IMR-90 (cell line): Measurements from ENCODE around the gene TRAK2. TPM values are rescaled to one million over a fixed set of nuclear protein-coding genes. Genes with fewer than 3 reads are reported as not detected.

Experiments
- ATAC-seq: fragments of 200-7000 bp; cut with Tn5 transposase; 2 replicates; pipeline ENCODE4 v1.9.1; 2020; ENCODE audit warnings: low read depth, mild to moderate bottlenecking, moderate library complexity
- BruUV-seq: library from RNA; stranded (reverse); fragments of 400-500 nt; replicated peaks from 2 replicates; lab custom pipeline; 2021; lab: Mats Ljungman, UMichigan
- CTCF ChIA-PET: fragments of 300-600 bp; formaldehyde crosslinking; extraction: SDS; loops from one replicate; lab custom pipeline; 2021; ENCODE audit warnings: antibody characterized with exemption; lab: Yijun Ruan, JAX
- POLR2A ChIA-PET: fragments of 300-600 bp; sonication (Branson Sonifier 250); formaldehyde crosslinking; loops from one replicate; lab custom pipeline; 2022; ENCODE audit warnings: antibody characterized with exemption; ENCODE audit not compliant: unreplicated experiment; lab: Charles Lee
- DNase-seq: peaks from one replicate; pipeline ENCODE4 v3.0.0; 2013
- H2AFZ ChIP-seq: replicated peaks from 2 replicates; pipeline ENCODE3; 2013; ENCODE audit warnings: low read length, mild to moderate bottlenecking; ENCODE audit not compliant: poor library complexity
- H2AK5ac ChIP-seq: 2 replicates; pipeline ENCODE4 v1.6.1; 2013; ENCODE audit warnings: low read depth, low read length, inconsistent platforms
- H2AK9ac ChIP-seq: replicated peaks from 2 replicates; pipeline ENCODE3; 2013; ENCODE audit warnings: mild to moderate bottlenecking, low read depth, low read length, moderate library complexity; ENCODE audit not compliant: poor library complexity
- H2BK120ac ChIP-seq: 2 replicates; pipeline ENCODE4 v1.6.1; 2013; ENCODE audit warnings: low read depth, low read length, inconsistent platforms
- H2BK15ac ChIP-seq: 3 replicates; pipeline ENCODE4 v1.6.1; 2013; ENCODE audit warnings: low read depth, low read length, inconsistent platforms
- H2BK20ac ChIP-seq: 2 replicates; pipeline ENCODE4 v1.6.1; 2013; ENCODE audit warnings: low read depth, mild to moderate bottlenecking, inconsistent platforms, low read length, moderate library complexity
- H2BK5ac ChIP-seq: 2 replicates; pipeline ENCODE4 v1.6.1; 2013; ENCODE audit warnings: mild to moderate bottlenecking, low read depth, low read length, inconsistent platforms; ENCODE audit not compliant: poor library complexity, severe bottlenecking
- H3K14ac ChIP-seq: replicated peaks from 2 replicates; pipeline ENCODE4 v1.6.1; 2013; ENCODE audit warnings: low read depth, low read length, inconsistent platforms
- H3K18ac ChIP-seq: 2 replicates; pipeline ENCODE4 v1.6.1; 2013; ENCODE audit warnings: low read depth, low read length, control low read depth
- H3K23ac ChIP-seq: 2 replicates; pipeline ENCODE4 v1.6.1; 2013; ENCODE audit warnings: low read depth, low read length, inconsistent platforms
- H3K27ac ChIP-seq: 2 replicates; pipeline ENCODE4 v1.5.1; 2013; ENCODE audit warnings: mild to moderate bottlenecking, control low read depth, low read length; ENCODE audit not compliant: insufficient read depth
- H3K27me3 ChIP-seq: 2 replicates; pipeline ENCODE4 v1.6.1; 2013; ENCODE audit warnings: low read length; ENCODE audit not compliant: control insufficient read depth, insufficient read depth
- H3K36me3 ChIP-seq: 2 replicates; pipeline ENCODE4 v1.6.1; 2013; ENCODE audit warnings: low read length, mixed read lengths; ENCODE audit not compliant: control insufficient read depth, insufficient read depth
- H3K4ac ChIP-seq: 2 replicates; pipeline ENCODE4 v1.6.1; 2013; ENCODE audit warnings: low read depth, low read length, inconsistent platforms
- H3K4me1 ChIP-seq: 2 replicates; pipeline ENCODE4 v1.6.1; 2013; ENCODE audit warnings: low read length, mixed read lengths; ENCODE audit not compliant: control insufficient read depth, insufficient read depth
- H3K4me2 ChIP-seq: 2 replicates; pipeline ENCODE4 v1.6.1; 2013; ENCODE audit warnings: low read depth, mild to moderate bottlenecking, control low read depth, low read length, moderate library complexity
- H3K4me3 ChIP-seq: 2 replicates; pipeline ENCODE4 v1.5.1; 2013; ENCODE audit warnings: low read depth, mild to moderate bottlenecking, control low read depth, low read length, moderate library complexity; ENCODE audit not compliant: insufficient read depth
- H3K56ac ChIP-seq: 2 replicates; pipeline ENCODE4 v1.6.1; 2013; ENCODE audit warnings: low read length, inconsistent platforms; ENCODE audit not compliant: insufficient read depth; ENCODE audit errors: extremely low read depth
- H3K79me1 ChIP-seq, 2 experiments: 2 replicates each; pipeline ENCODE4 v1.6.1; 2013; ENCODE audit warnings: low read length in 2 of 2, inconsistent platforms in 1 of 2, low read depth in 1 of 2
- H3K9ac ChIP-seq: 2 replicates; pipeline ENCODE4 v1.6.1; 2013; ENCODE audit warnings: low read depth, low read length, control low read depth
- H3K9me1 ChIP-seq: 2 replicates; pipeline ENCODE4 v1.6.1; 2013; ENCODE audit warnings: low read length, inconsistent platforms; ENCODE audit not compliant: insufficient read depth
- H3K9me3 ChIP-seq: 2 replicates; pipeline ENCODE4 v1.6.1; 2013; ENCODE audit warnings: low read length; ENCODE audit not compliant: control insufficient read depth, insufficient read depth
- H4K20me1 ChIP-seq: 2 replicates; pipeline ENCODE4 v1.6.1; 2013; ENCODE audit warnings: low read length, inconsistent platforms; ENCODE audit not compliant: insufficient read depth
- H4K5ac ChIP-seq: 2 replicates; pipeline ENCODE4 v1.6.1; 2013; ENCODE audit warnings: mild to moderate bottlenecking, low read depth, low read length, control low read depth
- H4K8ac ChIP-seq, 2 experiments: 2 replicates each; pipeline ENCODE4 v1.6.1; 2013; ENCODE audit warnings: low read depth in 2 of 2, low read length in 2 of 2, control low read depth in 1 of 2, inconsistent platforms in 1 of 2
- H4K91ac ChIP-seq: 2 replicates; pipeline ENCODE4 v1.6.1; 2013; ENCODE audit warnings: low read depth, low read length, inconsistent platforms; ENCODE audit not compliant: insufficient read depth
- BHLHE40 ChIP-seq: fragments of 150-350 bp; IDR thresholded peaks from 2 replicates; pipeline ENCODE4 v1.6.1; 2016; ENCODE audit warnings: mild to moderate bottlenecking, low read depth, low read length
- CEBPB ChIP-seq: IDR thresholded peaks from 2 replicates; pipeline ENCODE4 v1.6.1; 2012; ENCODE audit warnings: low read depth, low read length, improper control_type of control experiment
- CHD1 ChIP-seq: IDR thresholded peaks from 2 replicates; pipeline ENCODE4 v1.6.1; 2012; ENCODE audit warnings: low read depth, low read length, improper control_type of control experiment
- FOS ChIP-seq: fragments of 150-350 bp; IDR thresholded peaks from 2 replicates; pipeline ENCODE4 v1.6.1; 2016; ENCODE audit warnings: low read depth, low read length
- MAFK ChIP-seq: IDR thresholded peaks from 2 replicates; pipeline ENCODE4 v1.6.1; 2012; ENCODE audit warnings: low read depth, low read length, improper control_type of control experiment
- MAZ ChIP-seq: IDR thresholded peaks from 2 replicates; pipeline ENCODE4 v1.6.1; 2012; ENCODE audit warnings: low read depth, mild to moderate bottlenecking, low read length, improper control_type of control experiment, moderate library complexity, borderline replicate concordance
- MXI1 ChIP-seq: IDR thresholded peaks from 2 replicates; pipeline ENCODE4 v1.6.1; 2012; ENCODE audit warnings: low read depth, mild to moderate bottlenecking, low read length, moderate library complexity, borderline replicate concordance
- NFE2L2 ChIP-seq: fragments of 150-350 bp; IDR thresholded peaks from 2 replicates; pipeline ENCODE4 v1.6.1; 2016; ENCODE audit warnings: low read depth, mild to moderate bottlenecking, low read length
- POLR2A ChIP-seq: IDR thresholded peaks from 2 replicates; pipeline ENCODE4 v1.6.1; 2012; ENCODE audit warnings: mild to moderate bottlenecking, low read depth, low read length
- RAD21 ChIP-seq: IDR thresholded peaks from 2 replicates; pipeline ENCODE4 v1.6.1; 2012; ENCODE audit warnings: low read length, improper control_type of control experiment
- RCOR1 ChIP-seq: IDR thresholded peaks from 2 replicates; pipeline ENCODE4 v1.6.1; 2012; ENCODE audit warnings: mild to moderate bottlenecking, low read length, improper control_type of control experiment; ENCODE audit not compliant: insufficient replicate concordance
- SMC3 ChIP-seq: fragments of 150-350 bp; IDR thresholded peaks from 2 replicates; pipeline ENCODE4 v1.6.1; 2016; ENCODE audit warnings: low read depth, mild to moderate bottlenecking, antibody characterized with exemption, low read length, moderate library complexity
- WGBS, 2 experiments: methylation state at CpG; one replicate each; pipeline versions ENCODE4 v1.1.5 to v1.1.7; 2013; ENCODE audit warnings: missing lambda C conversion rate in 2 of 2; ENCODE audit not compliant: insufficient read length in 1 of 2; ENCODE audit errors: extremely low coverage in 2 of 2; 5-methylcytosine and 5-hydroxymethylcytosine counted together
- dilution Hi-C: fragments of 300-500 bp; cut with HindIII; formaldehyde crosslinking; loops from one replicate; pipeline ENCODE4 v1.14.3; 2018; ENCODE audit warnings: low sequenced_read_pairs; ENCODE audit not compliant: unreplicated experiment
- in situ Hi-C: fragments of 300-500 bp; cut with MboI; formaldehyde crosslinking; loops from 3 replicates; pipeline ENCODE4 v1.14.3; 2019; ENCODE audit warnings: low sequenced_read_pairs, inconsistent platforms, mixed read lengths
- intact Hi-C: fragments of 100-400 bp; cut with micrococcal nuclease; formaldehyde crosslinking; loops from 2 replicates; pipeline ENCODE4 v1.10.0; 2022
- polyA plus RNA-seq, 3 experiments: library from polyadenylated mRNA; depleted of rRNA; stranded (reverse); fragments of >200 nt; gene quantifications; 2 replicates each; pipeline ENCODE4 v1.2.3, GENCODE V29; 2012; ENCODE audit warnings: low replicate concordance in 1 of 3
- total RNA-seq: library from RNA; depleted of rRNA; stranded (reverse); fragments of >200 nt; gene quantifications from 2 replicates; pipeline ENCODE4 v1.2.3, GENCODE V29; 2012
- TF ChIP-seq, protein P1 (sequence below): fragments of 150-350 bp; IDR thresholded peaks from 2 replicates; pipeline ENCODE4 v1.6.1; 2016; ENCODE audit warnings: low read depth, mild to moderate bottlenecking, low read length, moderate library complexity, borderline replicate concordance
- TF ChIP-seq, protein P2 (sequence below): fragments of 150-350 bp; IDR thresholded peaks from 2 replicates; pipeline ENCODE4 v1.6.1; 2017; ENCODE audit warnings: mild to moderate bottlenecking, antibody characterized with exemption, low read length, low read depth
- TF ChIP-seq, protein P3 (sequence below): conservative IDR thresholded peaks from 2 replicates; pipeline ENCODE4 v1.5.1; 2012; ENCODE audit warnings: mild to moderate bottlenecking, low read depth, low read length, improper control_type of control experiment

The TRAK2 gene
- total and polyA plus RNA-seq, 2 of the 4 experiments (the other 2 are of a cell fraction): 13.1 to 65.4 TPM

DNA sequence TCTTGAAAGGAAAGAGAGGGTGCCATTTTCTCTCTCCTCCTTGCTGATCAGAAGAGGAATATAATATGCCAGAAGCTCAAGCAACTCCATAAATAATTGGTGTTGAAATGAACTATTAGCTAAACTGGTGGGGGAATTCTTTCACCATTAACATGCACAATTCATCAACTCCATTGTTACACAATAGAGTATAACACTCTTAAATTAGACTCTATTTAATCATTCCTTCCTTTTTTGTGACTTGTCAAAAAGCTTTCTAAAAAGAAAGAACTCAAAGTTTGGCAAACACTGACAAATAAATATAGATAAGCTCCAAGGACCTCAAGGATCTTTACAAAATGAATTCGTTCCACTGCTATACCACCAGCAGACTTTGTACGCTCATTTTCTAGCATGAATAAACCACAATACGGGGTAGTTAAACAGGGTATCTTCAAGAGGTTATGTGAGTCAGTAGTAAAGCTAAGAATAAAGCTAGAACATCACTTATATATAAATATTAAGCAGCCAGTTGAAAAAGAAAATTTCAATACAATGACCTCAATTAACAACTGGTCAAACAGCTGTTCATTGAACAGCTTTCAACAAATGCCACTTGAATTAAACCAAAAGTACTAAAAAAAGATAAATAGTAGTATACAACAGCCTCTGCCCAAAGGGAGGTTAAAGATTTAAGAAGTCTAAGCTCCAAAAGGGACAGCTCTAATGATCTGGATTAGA is 6.4 kb downstream of the TRAK2 start:
- Histone ChIP-seq H3K4ac (no peak overlapping the region), H3K18ac (no peak overlapping the region), H3K36me3 (no peaks in the 10 kb centered on the region), H2AK9ac (no peak overlapping the region), H3K4me3 (no peak overlapping the region), H2BK120ac (no peak overlapping the region), H3K27me3 (no peaks in the 10 kb centered on the region), H3K9me1 (no peaks in the 10 kb centered on the region), H3K56ac (no peak overlapping the region), H4K91ac (no peak overlapping the region), H2BK5ac (no peak overlapping the region), H3K14ac (no peak overlapping the region), H3K4me2 (no peak overlapping the region), H3K9ac (no peak overlapping the region), H2BK20ac (no peak overlapping the region), H2AK5ac (no peak overlapping the region), H2BK15ac (no peak overlapping the region), H3K79me1 (peaks cover 29 to 57% of the 10 kb centered on the region in 2 experiments), H2AFZ (no peak overlapping the region), H3K4me1 (no peaks in the 10 kb centered on the region), H3K9me3 (no peaks in the 10 kb centered on the region), H3K23ac (no peak overlapping the region), H4K8ac (no peak overlapping the region), H3K27ac (no peak overlapping the region), H4K5ac (no peak overlapping the region), H4K20me1 (peaks cover 7% of the 10 kb centered on the region)
- dilution Hi-C loops: no loop called here
- no TSS peak for BruUV-seq
- POLR2A ChIA-PET: interaction anchor here (0.6 kb wide), 1 partner anchor 206 kb away, joined by 4 read pairs; no protein-coding TSS in a partner anchor
- in situ Hi-C loops: no loop called here
- no peak for DNase-seq
- CTCF ChIA-PET: no interaction called here
- no CpG with 5 or more reads among the region's 3 CpGs for WGBS, 2 experiments
- intact Hi-C loops: no loop called here
- ATAC-seq: no peak
- TF ChIP-seq, protein P1, sequence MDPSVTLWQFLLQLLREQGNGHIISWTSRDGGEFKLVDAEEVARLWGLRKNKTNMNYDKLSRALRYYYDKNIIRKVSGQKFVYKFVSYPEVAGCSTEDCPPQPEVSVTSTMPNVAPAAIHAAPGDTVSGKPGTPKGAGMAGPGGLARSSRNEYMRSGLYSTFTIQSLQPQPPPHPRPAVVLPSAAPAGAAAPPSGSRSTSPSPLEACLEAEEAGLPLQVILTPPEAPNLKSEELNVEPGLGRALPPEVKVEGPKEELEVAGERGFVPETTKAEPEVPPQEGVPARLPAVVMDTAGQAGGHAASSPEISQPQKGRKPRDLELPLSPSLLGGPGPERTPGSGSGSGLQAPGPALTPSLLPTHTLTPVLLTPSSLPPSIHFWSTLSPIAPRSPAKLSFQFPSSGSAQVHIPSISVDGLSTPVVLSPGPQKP: no peak
- no peak for TF ChIP-seq FOS
- TF ChIP-seq BHLHE40: no peak
- TF ChIP-seq MAFK: no peak
- no peak for TF ChIP-seq CHD1
- no peak for TF ChIP-seq RCOR1
- no peak for TF ChIP-seq CEBPB
- TF ChIP-seq POLR2A: no peak
- no peak for TF ChIP-seq RAD21
- TF ChIP-seq, protein P2, sequence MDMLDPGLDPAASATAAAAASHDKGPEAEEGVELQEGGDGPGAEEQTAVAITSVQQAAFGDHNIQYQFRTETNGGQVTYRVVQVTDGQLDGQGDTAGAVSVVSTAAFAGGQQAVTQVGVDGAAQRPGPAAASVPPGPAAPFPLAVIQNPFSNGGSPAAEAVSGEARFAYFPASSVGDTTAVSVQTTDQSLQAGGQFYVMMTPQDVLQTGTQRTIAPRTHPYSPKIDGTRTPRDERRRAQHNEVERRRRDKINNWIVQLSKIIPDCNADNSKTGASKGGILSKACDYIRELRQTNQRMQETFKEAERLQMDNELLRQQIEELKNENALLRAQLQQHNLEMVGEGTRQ: no peak
- TF ChIP-seq, protein P3, sequence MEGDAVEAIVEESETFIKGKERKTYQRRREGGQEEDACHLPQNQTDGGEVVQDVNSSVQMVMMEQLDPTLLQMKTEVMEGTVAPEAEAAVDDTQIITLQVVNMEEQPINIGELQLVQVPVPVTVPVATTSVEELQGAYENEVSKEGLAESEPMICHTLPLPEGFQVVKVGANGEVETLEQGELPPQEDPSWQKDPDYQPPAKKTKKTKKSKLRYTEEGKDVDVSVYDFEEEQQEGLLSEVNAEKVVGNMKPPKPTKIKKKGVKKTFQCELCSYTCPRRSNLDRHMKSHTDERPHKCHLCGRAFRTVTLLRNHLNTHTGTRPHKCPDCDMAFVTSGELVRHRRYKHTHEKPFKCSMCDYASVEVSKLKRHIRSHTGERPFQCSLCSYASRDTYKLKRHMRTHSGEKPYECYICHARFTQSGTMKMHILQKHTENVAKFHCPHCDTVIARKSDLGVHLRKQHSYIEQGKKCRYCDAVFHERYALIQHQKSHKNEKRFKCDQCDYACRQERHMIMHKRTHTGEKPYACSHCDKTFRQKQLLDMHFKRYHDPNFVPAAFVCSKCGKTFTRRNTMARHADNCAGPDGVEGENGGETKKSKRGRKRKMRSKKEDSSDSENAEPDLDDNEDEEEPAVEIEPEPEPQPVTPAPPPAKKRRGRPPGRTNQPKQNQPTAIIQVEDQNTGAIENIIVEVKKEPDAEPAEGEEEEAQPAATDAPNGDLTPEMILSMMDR: no peak
- no peak for TF ChIP-seq MAZ
- TF ChIP-seq MXI1: no peak
- TF ChIP-seq SMC3: no peak
- no peak for TF ChIP-seq NFE2L2
